Right kidney (tissue), 9 donors: ENCODE measurements around the gene TIMM50.
"Not testable (repeated sequence)": the region's sequence is repeated elsewhere in the genome, so short reads cannot be mapped to it uniquely, and the experiment has no call there.

ENCODE experiments used
- DNase-seq: peaks from one replicate; pipeline ENCODE4 v3.0.0-alpha.2; 2016
- long read RNA-seq, 8 donors: transcript quantifications; one replicate each; lab custom pipeline, GENCODE V29; 2026

Gene TIMM50
- long read RNA-seq, donor 1, transcript TIMM50-201 (11 exons, 1,612 nt): major isoform, 33 of 43 reads
- long read RNA-seq, donor 1, transcript TIMM50-205 (1 exons, 2,274 nt): minor isoform, 8 of 43 reads
- long read RNA-seq, donor 1, partial matches to known transcripts: 0 of 43 reads
- long read RNA-seq, donor 1, other reads (novel, unspliced or antisense): 0 of 43 reads
- long read RNA-seq, donor 2, transcript TIMM50-201 (11 exons, 1,612 nt): major isoform, 13 of 27 reads
- long read RNA-seq, donor 2, transcript TIMM50-205 (1 exons, 2,274 nt): minor isoform, 12 of 27 reads
- long read RNA-seq, donor 2, partial matches to known transcripts: 0 of 27 reads
- long read RNA-seq, donor 2, other reads (novel, unspliced or antisense): 0 of 27 reads
- long read RNA-seq, donor 3, transcript TIMM50-201 (11 exons, 1,612 nt): minor isoform, 6 of 24 reads
- long read RNA-seq, donor 3, transcript TIMM50-205 (1 exons, 2,274 nt): major isoform, 17 of 24 reads
- long read RNA-seq, donor 3, partial matches to known transcripts: 0 of 24 reads
- long read RNA-seq, donor 3, other reads (novel, unspliced or antisense): 0 of 24 reads
- long read RNA-seq, donor 4, transcript TIMM50-201 (11 exons, 1,612 nt): minor isoform, 19 of 48 reads
- long read RNA-seq, donor 4, transcript TIMM50-205 (1 exons, 2,274 nt): major isoform, 24 of 48 reads
- long read RNA-seq, donor 4, partial matches to known transcripts: 0 of 48 reads
- long read RNA-seq, donor 4, other reads (novel, unspliced or antisense): 0 of 48 reads
- long read RNA-seq, donor 5, transcript TIMM50-201 (11 exons, 1,612 nt): major isoform, 27 of 53 reads
- long read RNA-seq, donor 5, transcript TIMM50-205 (1 exons, 2,274 nt): minor isoform, 24 of 53 reads
- long read RNA-seq, donor 5, partial matches to known transcripts: 0 of 53 reads
- long read RNA-seq, donor 5, other reads (novel, unspliced or antisense): 0 of 53 reads
- long read RNA-seq, donor 6, transcript TIMM50-201 (11 exons, 1,612 nt): minor isoform, 19 of 42 reads
- long read RNA-seq, donor 6, transcript TIMM50-205 (1 exons, 2,274 nt): major isoform, 21 of 42 reads
- long read RNA-seq, donor 6, partial matches to known transcripts: 0 of 42 reads
- long read RNA-seq, donor 6, other reads (novel, unspliced or antisense): 0 of 42 reads
- long read RNA-seq, donor 7: 0 reads
- long read RNA-seq, donor 8, transcript TIMM50-205 (1 exons, 2,274 nt): minor isoform, 15 of 37 reads
- long read RNA-seq, donor 8, transcript TIMM50-201 (11 exons, 1,612 nt): major isoform, 18 of 37 reads
- long read RNA-seq, donor 8, partial matches to known transcripts: 0 of 37 reads
- long read RNA-seq, donor 8, other reads (novel, unspliced or antisense): 0 of 37 reads

- peak; percentile 89 for DNase-seq
Observed at GRCh38 chr19:39480337-39481228, at the start of gene TIMM50. Gene TIMM50 (plus strand): TSS chr19:39480838. CDS start chr19:39480854, 16 bp downstream.

- no peak for DNase-seq
Observed at GRCh38 chr19:39432677-39433025, 48.0 kb upstream of the TIMM50 start.

- DNase-seq: no peak
Observed at GRCh38 chr19:39433480-39434079, 47.1 kb upstream of the TIMM50 start.

- no peak for DNase-seq
Observed at GRCh38 chr19:39434123-39435076, 46.2 kb upstream of the TIMM50 start.

GRCh38 chr19:39435499-39436349 is 44.9 kb upstream of the TIMM50 start, which contains the start of gene RPS16:
Gene RPS16 (minus strand): TSS chr19:39435949. CDS start chr19:39435895, 54 bp downstream.
- peak; percentile 84 for DNase-seq

GRCh38 chr19:39436350-39436716 is 44.3 kb upstream of the TIMM50 start:
- no peak for DNase-seq

GRCh38 chr19:39438270-39438934 is 42.2 kb upstream of the TIMM50 start:
- no peak for DNase-seq

- DNase-seq: no peak
Observed at GRCh38 chr19:39444598-39445195, 35.9 kb upstream of the TIMM50 start.

GRCh38 chr19:39445196-39446111 is 35.2 kb upstream of the TIMM50 start, which contains the start of gene SUPT5H:
Gene SUPT5H (plus strand): TSS chr19:39445582. CDS start chr19:39445891, 309 bp downstream.
- DNase-seq: peak; percentile 87

- DNase-seq: no peak
Observed at GRCh38 chr19:39446365-39447084, 34.1 kb upstream of the TIMM50 start.

GRCh38 chr19:39448271-39448670 is 32.4 kb upstream of the TIMM50 start:
- no peak for DNase-seq

GRCh38 chr19:39449116-39449797 is 31.4 kb upstream of the TIMM50 start:
- no peak for DNase-seq

- not testable (repeated sequence) for DNase-seq
Observed at GRCh38 chr19:39451257-39451656, 29.4 kb upstream of the TIMM50 start.

GRCh38 chr19:39463403-39463802 is 17.2 kb upstream of the TIMM50 start:
- DNase-seq: no peak
